ENCODE measurements around the gene DDA1. TPM values are rescaled to one million over a fixed set of nuclear protein-coding genes. Genes with fewer than 3 reads are reported as not detected.

The DDA1 gene
- total RNA-seq, 1 donor from 2014 or later: 15.8 TPM

GRCh38 chr19:17275441-17276175, 33.8 kb upstream of the DDA1 start:
- no peak for TF ChIP-seq CTCF (IDR thresholded peaks at IDR 0.05)
- Histone ChIP-seq H3K4me3 (no peak overlapping the region), H3K9me3 (no peaks in the 10 kb centered on the region), H3K4me1 (no peaks in the 10 kb centered on the region), H3K27me3 (no peaks in the 10 kb centered on the region), H3K36me3 (peaks cover 64 to 82% of the 10 kb centered on the region in 2 donors), H3K27ac (no peak overlapping the region)
- DNase-seq (ENCODE audit: low spot score in 2 of 2): no peak
- intact Hi-C loops (cut with DNase I): no loop called here

GRCh38 chr19:17279436-17279835, 29.9 kb upstream of the DDA1 start:
- Histone ChIP-seq H3K36me3 (peaks cover 30 to 49% of the 10 kb centered on the region in 2 donors), H3K27ac (no peak overlapping the region), H3K4me1 (peaks cover 7 to 11% of the 10 kb centered on the region in 2 donors), H3K4me3 (no peak overlapping the region), H3K9me3 (no peaks in the 10 kb centered on the region), H3K27me3 (peaks cover 8% of the 10 kb centered on the region)
- no peak for TF ChIP-seq CTCF (IDR thresholded peaks at IDR 0.05)
- intact Hi-C loops (cut with DNase I): no loop called here
- no peak for DNase-seq (ENCODE audit: low spot score in 2 of 2)

GRCh38 chr19:17281391-17282304, 27.7 kb upstream of the DDA1 start, which contains the start of gene ANKLE1:
Gene ANKLE1 (plus strand): TSS chr19:17281901. CDS start chr19:17281921, 20 bp downstream.
- Histone ChIP-seq H3K9me3 (no peaks in the 10 kb centered on the region), H3K27me3 (peaks cover 8% of the 10 kb centered on the region), H3K4me3 (peak within 1 kb of the TSS; percentile 27 to 56), H3K36me3 (peaks cover 17 to 26% of the 10 kb centered on the region in 2 donors), H3K4me1 (peaks cover 7 to 11% of the 10 kb centered on the region in 2 donors), H3K27ac (no peak within 1 kb of the TSS)
- intact Hi-C loops (cut with DNase I): loop anchor here (1.0 to 2.0 kb wide), 3 partner anchors 21 to 214 kb away; no protein-coding TSS in a partner anchor
- no peak for DNase-seq (ENCODE audit: low spot score in 2 of 2)
- no peak for TF ChIP-seq CTCF (IDR thresholded peaks at IDR 0.05)

- peak in 1 of 2 donors; percentile 87 for DNase-seq (ENCODE audit: low spot score in 2 of 2)
- TF ChIP-seq CTCF (IDR thresholded peaks at IDR 0.05): peak; percentile 92 to 94 (median 94)
- H3K9me3 ChIP-seq: no peaks in the 10 kb centered on the region
- peak overlapping the region; percentile 27 to 56 for H3K4me3 ChIP-seq
- peaks cover 8% of the 10 kb centered on the region for H3K27me3 ChIP-seq
- no peak overlapping the region for H3K27ac ChIP-seq
- peaks cover 7 to 11% of the 10 kb centered on the region in 2 donors for H3K4me1 ChIP-seq
- intact Hi-C loops (cut with DNase I): loop anchor here (1.0 to 2.0 kb wide), 3 partner anchors 22 to 215 kb away; no protein-coding TSS in a partner anchor
- H3K36me3 ChIP-seq: peaks cover 7 to 17% of the 10 kb centered on the region in 2 donors
Measured at GRCh38 chr19:17282488-17283125, 26.8 kb upstream of the DDA1 start.

- no peak for TF ChIP-seq CTCF (IDR thresholded peaks at IDR 0.05)
- H3K36me3 ChIP-seq: peaks cover 4 to 9% of the 10 kb centered on the region in 2 donors
- peaks cover 8% of the 10 kb centered on the region for H3K27me3 ChIP-seq
- no peak for DNase-seq (ENCODE audit: low spot score in 2 of 2)
- peaks cover 7 to 11% of the 10 kb centered on the region in 2 donors for H3K4me1 ChIP-seq
- intact Hi-C loops (cut with DNase I): loop anchor here (2.0 kb wide), 1 partner anchor 23 kb away; no protein-coding TSS in a partner anchor
- no peak overlapping the region for H3K27ac ChIP-seq
- H3K4me3 ChIP-seq: no peak overlapping the region
- H3K9me3 ChIP-seq: no peaks in the 10 kb centered on the region
Measured at GRCh38 chr19:17283504-17283996, 25.8 kb upstream of the DDA1 start.

All from ascending aorta (tissue), 2 donors.